RWPE1 (cell line): Measurements from ENCODE around the gene CLEC2D.
"Not testable (repeated sequence)": the region's sequence is repeated elsewhere in the genome, so short reads cannot be mapped to it uniquely, and the experiment has no call there.

ENCODE experiments used
- CTCF ChIA-PET: fragments of 350-600 bp; sonication (Branson Sonifier 250); formaldehyde crosslinking; extraction: SDS; loops from one replicate; lab custom pipeline; 2021; lab: Yijun Ruan, JAX
- POLR2A ChIA-PET: fragments of 400-600 bp; formaldehyde crosslinking; extraction: SDS; loops from one replicate; lab custom pipeline; 2020; ENCODE audit warnings: antibody characterized with exemption; ENCODE audit not compliant: low non-redundant PET; lab: Yijun Ruan, JAX
- DNase-seq: peaks from one replicate; pipeline ENCODE4 v3.0.0; 2012; ENCODE audit warnings: low spot score
- H3K27ac ChIP-seq: fragments of 450-650 bp; 2 replicates; pipeline ENCODE4 v1.5.1; 2017
- CTCF ChIP-seq: fragments of 450-650 bp; conservative IDR thresholded peaks from 2 replicates; pipeline ENCODE4 v1.5.1; 2017; ENCODE audit warnings: low read depth, mild to moderate bottlenecking

CLEC2D gene

GRCh38 chr12:9731393-9731792 lies 61.9 kb downstream of the CLEC2D start:
- ChIA-PET CTCF (no interaction called here), POLR2A (no interaction called here)
- no peak overlapping the region for H3K27ac ChIP-seq
- no peak for TF ChIP-seq CTCF
- DNase-seq = no peak

DNA sequence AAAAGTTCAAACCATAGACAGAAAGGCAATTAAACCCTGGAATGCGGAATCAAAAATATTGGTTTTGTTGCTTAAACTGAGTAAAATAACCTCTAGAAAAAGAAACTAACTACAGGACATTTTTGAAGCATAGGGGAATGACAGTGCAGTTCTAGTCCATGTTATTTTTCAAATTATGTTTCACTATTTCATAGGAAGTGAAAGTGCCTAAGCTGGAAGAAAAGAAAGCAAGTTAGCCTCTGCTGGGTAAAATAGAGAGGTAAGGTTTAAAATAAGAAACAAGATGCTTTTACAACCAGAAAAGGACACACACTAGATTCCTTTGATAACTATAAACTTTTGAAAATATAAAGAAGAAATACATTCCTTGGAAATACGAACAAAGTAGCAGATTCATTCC lies 62.3 kb downstream of the CLEC2D start:
- no peak for DNase-seq
- CTCF ChIA-PET = interaction anchor here (0.6 kb wide), 1 partner anchor 763 kb away, joined by 3 read pairs; no protein-coding TSS in a partner anchor
- no peak for TF ChIP-seq CTCF
- POLR2A ChIA-PET = no interaction called here
- no peak overlapping the region for H3K27ac ChIP-seq

DNA sequence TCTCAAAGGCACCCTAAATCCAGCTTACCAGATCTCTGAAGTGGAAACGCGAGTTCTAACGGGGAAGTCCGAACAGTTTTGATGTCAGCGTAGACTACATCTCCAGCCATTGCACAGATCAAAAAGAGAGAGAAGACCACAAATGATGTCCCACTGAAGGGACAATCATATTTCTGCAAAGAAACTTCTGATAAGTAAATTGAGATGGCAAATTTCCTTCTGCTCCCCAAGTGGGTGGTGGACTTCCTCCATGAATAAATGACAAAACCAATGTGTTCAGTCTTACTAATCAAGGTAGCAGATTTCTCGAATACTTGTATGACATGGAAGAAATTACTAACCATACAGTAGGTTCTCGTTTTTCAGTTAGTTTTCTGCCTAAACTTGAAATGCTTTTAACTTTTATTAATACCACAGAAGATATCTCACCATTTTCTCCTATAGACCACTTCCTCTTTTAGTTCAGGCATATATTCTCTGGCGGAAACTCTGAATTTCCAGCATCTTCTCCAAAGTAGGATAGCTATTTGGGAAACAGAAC lies 63.5 kb downstream of the CLEC2D start, which contains the start of gene CLECL1:
Gene CLECL1 (minus strand): TSS at position 177 of the 541 bp plus-strand sequence.
- DNase-seq = no peak
- H3K27ac ChIP-seq = no peak within 1 kb of the TSS
- CTCF ChIA-PET = interaction anchor here (0.5 kb wide), 1 partner anchor 82 kb away, joined by 3 read pairs; no protein-coding TSS in a partner anchor
- POLR2A ChIA-PET = no interaction called here
- no peak for TF ChIP-seq CTCF

DNA sequence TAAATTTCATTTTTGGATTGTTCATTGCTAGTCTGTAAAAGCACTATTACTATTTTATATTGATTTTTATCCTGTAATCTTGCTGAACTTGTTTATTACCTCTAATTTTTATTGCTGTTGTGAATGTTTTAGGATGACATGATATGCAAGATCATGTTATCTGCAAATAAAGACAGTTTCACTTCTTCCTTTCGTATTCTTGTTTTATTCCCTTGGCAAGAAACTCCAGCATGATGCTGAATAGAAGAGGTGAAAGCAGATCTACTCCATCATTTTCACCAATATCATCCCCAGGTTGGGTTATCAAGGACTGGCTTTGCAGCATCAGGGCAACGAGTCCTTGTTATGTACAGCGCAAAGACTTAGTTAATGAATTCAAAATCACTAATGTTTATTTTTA lies 66.1 kb downstream of the CLEC2D start:
- DNase-seq = no peak
- TF ChIP-seq CTCF = no peak
- POLR2A ChIA-PET = no interaction called here
- no peak overlapping the region for H3K27ac ChIP-seq
- CTCF ChIA-PET = no interaction called here

- no peak for TF ChIP-seq CTCF
- POLR2A ChIA-PET = no interaction called here
- CTCF ChIA-PET = no interaction called here
- DNase-seq = no peak
- no peak overlapping the region for H3K27ac ChIP-seq
These were observed 67.6 kb downstream of the CLEC2D start for GRCh38 chr12:9736936-9737705.

- H3K27ac ChIP-seq, DNase-seq, POLR2A ChIA-PET: not testable (repeated sequence)
- CTCF ChIA-PET = interaction anchor here (0.5 to 1.7 kb wide), 3 partner anchors 10 to 16 kb away, joined by 3 to 5 read pairs (median 5); no protein-coding TSS in a partner anchor
These were observed 69.4 kb downstream of the CLEC2D start for GRCh38 chr12:9738905-9739304.

DNA sequence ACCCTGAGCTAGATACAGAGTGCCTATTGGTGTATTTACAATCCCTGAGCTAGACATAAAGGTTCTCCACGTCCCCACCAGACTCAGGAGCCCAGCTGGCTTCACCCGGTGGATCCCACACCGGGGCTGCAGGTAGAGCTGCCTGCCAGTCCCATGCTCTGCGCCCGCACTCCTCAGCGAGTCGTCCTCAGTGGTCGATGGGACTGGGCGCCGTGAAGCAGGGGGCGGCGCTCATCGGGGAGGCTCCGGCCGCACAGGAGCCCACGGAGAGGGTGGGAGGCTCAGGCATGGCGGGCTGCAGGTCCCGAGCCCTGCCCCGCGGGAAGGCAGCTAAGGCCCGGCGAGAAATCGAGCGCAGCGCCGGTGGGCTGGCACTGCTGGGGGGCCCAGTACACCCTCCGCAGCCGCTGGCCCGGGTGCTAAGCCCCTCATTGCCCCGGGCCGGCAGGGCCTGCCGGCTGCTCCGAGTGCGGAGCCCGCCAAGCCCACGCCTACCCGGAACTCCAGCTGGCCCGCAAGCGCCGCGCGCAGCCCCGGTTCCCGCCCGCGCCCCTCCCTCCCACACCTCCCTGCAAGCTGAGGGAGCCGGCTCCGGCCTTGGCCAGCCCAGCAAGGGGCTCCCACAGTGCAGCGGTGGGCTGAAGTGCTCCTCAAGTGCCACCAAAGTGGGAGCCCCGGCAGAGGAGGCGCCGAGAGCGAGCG lies 70.0 kb downstream of the CLEC2D start:
- ChIA-PET POLR2A (interaction anchor here (0.7 kb wide), 1 partner anchor 204 kb away, joined by 3 read pairs; no protein-coding TSS in a partner anchor), CTCF (interaction anchor here (1.1 to 1.7 kb wide), 2 partner anchors 9 to 11 kb away, joined by 5 read pairs; no protein-coding TSS in a partner anchor)
- not testable (repeated sequence) for H3K27ac ChIP-seq, DNase-seq
